SJCRH30 (cell line): ENCODE data around the gene GDA. TPM values are rescaled to one million over a fixed set of nuclear protein-coding genes. Genes with fewer than 3 reads are reported as not detected.

Experiments used
- DNase-seq, 2 experiments: peaks; one replicate each; pipeline ENCODE4 v3.0.0-alpha.2; 2015 to 2020
- H3K27ac ChIP-seq: fragments of 250-450 bp; sonication (Bioruptor Pico); 2 replicates; pipeline ENCODE4 v1.5.1; 2020; ENCODE audit warnings: mild to moderate bottlenecking, moderate library complexity
- H3K27me3 ChIP-seq: fragments of 250-450 bp; sonication (Bioruptor Pico); 2 replicates; pipeline ENCODE4 v1.5.1; 2020; ENCODE audit warnings: mild to moderate bottlenecking, moderate library complexity
- H3K36me3 ChIP-seq: fragments of 250-450 bp; sonication (Bioruptor Pico); 2 replicates; pipeline ENCODE4 v1.5.1; 2020; ENCODE audit warnings: mild to moderate bottlenecking, moderate library complexity
- H3K4me1 ChIP-seq: fragments of 250-450 bp; sonication (Bioruptor Pico); 2 replicates; pipeline ENCODE4 v1.5.1; 2020; ENCODE audit warnings: mild to moderate bottlenecking, moderate library complexity
- H3K4me3 ChIP-seq: fragments of 250-450 bp; sonication (Bioruptor Pico); 2 replicates; pipeline ENCODE4 v1.5.1; 2020; ENCODE audit warnings: mild to moderate bottlenecking, moderate library complexity
- H3K9me3 ChIP-seq: fragments of 250-450 bp; sonication (Bioruptor Pico); replicated peaks from 2 replicates; pipeline ENCODE4 v1.5.1; 2020; ENCODE audit warnings: mild to moderate bottlenecking, moderate library complexity
- total RNA-seq: library from RNA; depleted of rRNA; stranded (reverse); fragments of >200 nt; shearing (Covaris generic); gene quantifications from 2 replicates; pipeline ENCODE4 v1.2.3, GENCODE V29; 2014; rRNA removed

The GDA gene
- not detected in 2 replicates for total RNA-seq

GRCh38 chr9:72149231-72149975, at the start of gene GDA:
Gene GDA, plus strand, starts transcription at chr9:72149440. Its CDS starts 120 bp downstream, at chr9:72149560.
- H3K27ac ChIP-seq, result no peak within 1 kb of the TSS
- no peak within 1 kb of the TSS for H3K4me3 ChIP-seq
- no peaks in the 10 kb centered on the region for H3K9me3 ChIP-seq
- no peaks in the 10 kb centered on the region for H3K36me3 ChIP-seq
- no peak for DNase-seq
- H3K4me1 ChIP-seq, result no peaks in the 10 kb centered on the region
- H3K27me3 ChIP-seq, result no peaks in the 10 kb centered on the region

GRCh38 chr9:72102520-72102919, 46.7 kb upstream of the GDA start:
- no peak for DNase-seq
- Histone ChIP-seq H3K4me1 (no peaks in the 10 kb centered on the region), H3K9me3 (no peaks in the 10 kb centered on the region), H3K27ac (no peak overlapping the region), H3K4me3 (no peak overlapping the region), H3K27me3 (no peaks in the 10 kb centered on the region), H3K36me3 (no peaks in the 10 kb centered on the region)

GRCh38 chr9:72113056-72113455, 36.2 kb upstream of the GDA start:
- no peaks in the 10 kb centered on the region for H3K27me3 ChIP-seq
- no peak overlapping the region for H3K4me3 ChIP-seq
- no peak overlapping the region for H3K27ac ChIP-seq
- no peak for DNase-seq
- no peaks in the 10 kb centered on the region for H3K36me3 ChIP-seq
- no peaks in the 10 kb centered on the region for H3K9me3 ChIP-seq
- no peaks in the 10 kb centered on the region for H3K4me1 ChIP-seq

GRCh38 chr9:72119853-72120252, 29.4 kb upstream of the GDA start:
- no peaks in the 10 kb centered on the region for H3K9me3 ChIP-seq
- no peak overlapping the region for H3K27ac ChIP-seq
- H3K36me3 ChIP-seq, result no peaks in the 10 kb centered on the region
- no peak overlapping the region for H3K4me3 ChIP-seq
- DNase-seq, result no peak
- 0 out of 2 replicates have a peak, but pooled peaks cover 3% of the 10 kb centered on the region for H3K27me3 ChIP-seq
- H3K4me1 ChIP-seq, result no peaks in the 10 kb centered on the region

GRCh38 chr9:72124947-72125346, 24.3 kb upstream of the GDA start:
- no peaks in the 10 kb centered on the region for H3K27me3 ChIP-seq
- DNase-seq, result no peak

GRCh38 chr9:72127753-72128152, 21.5 kb upstream of the GDA start:
- Histone ChIP-seq H3K4me1 (no peaks in the 10 kb centered on the region), H3K9me3 (no peaks in the 10 kb centered on the region), H3K27me3 (no peaks in the 10 kb centered on the region), H3K4me3 (no peak overlapping the region), H3K27ac (no peak overlapping the region), H3K36me3 (no peaks in the 10 kb centered on the region)
- no peak for DNase-seq

More at GRCh38 chr9:72124947-72125346, 24.3 kb upstream of the GDA start:
- no peak overlapping the region for H3K27ac ChIP-seq
- H3K9me3 ChIP-seq, result no peaks in the 10 kb centered on the region
- H3K4me1 ChIP-seq, result no peaks in the 10 kb centered on the region
- no peak overlapping the region for H3K4me3 ChIP-seq
- H3K36me3 ChIP-seq, result no peaks in the 10 kb centered on the region

- H3K27me3 ChIP-seq, result no peaks in the 10 kb centered on the region
Measured at GRCh38 chr9:72128526-72128925, 20.7 kb upstream of the GDA start.

GRCh38 chr9:72129271-72130156, 19.7 kb upstream of the GDA start:
- H3K27ac ChIP-seq, result no peak overlapping the region
- DNase-seq, result no peak
- H3K4me3 ChIP-seq, result no peak overlapping the region
- no peaks in the 10 kb centered on the region for H3K9me3 ChIP-seq
- H3K4me1 ChIP-seq, result no peaks in the 10 kb centered on the region
- H3K36me3 ChIP-seq, result no peaks in the 10 kb centered on the region
- no peaks in the 10 kb centered on the region for H3K27me3 ChIP-seq

More at GRCh38 chr9:72128526-72128925, 20.7 kb upstream of the GDA start:
- DNase-seq, result no peak
- Histone ChIP-seq H3K4me1 (no peaks in the 10 kb centered on the region), H3K9me3 (no peaks in the 10 kb centered on the region), H3K4me3 (no peak overlapping the region), H3K36me3 (no peaks in the 10 kb centered on the region), H3K27ac (no peak overlapping the region)

- no peaks in the 10 kb centered on the region for H3K27me3 ChIP-seq
- H3K9me3 ChIP-seq, result no peaks in the 10 kb centered on the region
- DNase-seq, result no peak
- no peaks in the 10 kb centered on the region for H3K4me1 ChIP-seq
- no peak overlapping the region for H3K4me3 ChIP-seq
- no peaks in the 10 kb centered on the region for H3K36me3 ChIP-seq
- no peak overlapping the region for H3K27ac ChIP-seq
Measured at GRCh38 chr9:72130321-72130720, 18.9 kb upstream of the GDA start.

GRCh38 chr9:72131206-72131605, 18.0 kb upstream of the GDA start:
- Histone ChIP-seq H3K4me3 (no peak overlapping the region), H3K36me3 (no peaks in the 10 kb centered on the region), H3K27me3 (0 out of 2 replicates have a peak, but pooled peaks cover 6% of the 10 kb centered on the region), H3K9me3 (no peaks in the 10 kb centered on the region), H3K4me1 (no peaks in the 10 kb centered on the region), H3K27ac (no peak overlapping the region)
- DNase-seq, result no peak

- Histone ChIP-seq H3K4me1 (no peaks in the 10 kb centered on the region), H3K27me3 (0 out of 2 replicates have a peak, but pooled peaks cover 6% of the 10 kb centered on the region)
Measured at GRCh38 chr9:72132052-72132451, 17.2 kb upstream of the GDA start.

GRCh38 chr9:72133365-72134035, 15.7 kb upstream of the GDA start:
- no peak overlapping the region for H3K4me3 ChIP-seq
- H3K27me3 ChIP-seq, result 0 out of 2 replicates have a peak, but pooled peaks cover 7% of the 10 kb centered on the region
- no peak overlapping the region for H3K27ac ChIP-seq
- DNase-seq, result no peak
- H3K4me1 ChIP-seq, result no peaks in the 10 kb centered on the region
- no peaks in the 10 kb centered on the region for H3K9me3 ChIP-seq
- H3K36me3 ChIP-seq, result no peaks in the 10 kb centered on the region

More at GRCh38 chr9:72132052-72132451, 17.2 kb upstream of the GDA start:
- Histone ChIP-seq H3K4me3 (no peak overlapping the region), H3K9me3 (no peaks in the 10 kb centered on the region), H3K27ac (no peak overlapping the region), H3K36me3 (no peaks in the 10 kb centered on the region)
- DNase-seq, result no peak

GRCh38 chr9:72134801-72135200, 14.4 kb upstream of the GDA start:
- no peak overlapping the region for H3K27ac ChIP-seq
- no peaks in the 10 kb centered on the region for H3K4me1 ChIP-seq
- peaks cover 10% of the 10 kb centered on the region; the same call in 1 of the 2 replicates for H3K27me3 ChIP-seq
- no peak for DNase-seq
- no peaks in the 10 kb centered on the region for H3K9me3 ChIP-seq
- no peak overlapping the region for H3K4me3 ChIP-seq
- no peaks in the 10 kb centered on the region for H3K36me3 ChIP-seq

- Histone ChIP-seq H3K4me1 (no peaks in the 10 kb centered on the region), H3K27ac (no peak overlapping the region), H3K4me3 (no peak overlapping the region), H3K9me3 (no peaks in the 10 kb centered on the region), H3K36me3 (no peaks in the 10 kb centered on the region), H3K27me3 (peaks cover 10% of the 10 kb centered on the region; the same call in 1 of the 2 replicates)
- DNase-seq, result no peak
Measured at GRCh38 chr9:72137697-72138365, 11.4 kb upstream of the GDA start.
